ENCODE results near the gene GRM8. TPM values are rescaled to one million over a fixed set of nuclear protein-coding genes. Genes with fewer than 3 reads are reported as not detected.

The GRM8 gene
- total and polyA plus RNA-seq, 9 of the 15 experiments (the other 6 are each of a cell fraction or from before 2014, with no cell fraction given) = 0.13 TPM; not detected in 7

GRCh38 chr7:126700807-126701604 is 551.7 kb downstream of the GRM8 start (continued):
- TF ChIP-seq HMBOX1 (IDR thresholded peaks at IDR 0.05) (peak; percentile 100), TOE1 (IDR thresholded peaks at IDR 0.05; ENCODE audit: borderline replicate concordance) (peak; percentile 66; the same call in 1 of the 2 replicates), TOE1 (CRISPR knock-in tag; IDR thresholded peaks at IDR 0.05; ENCODE audit: borderline replicate concordance, low read depth) (no peak), SREBF1 (IDR thresholded peaks at IDR 0.05; ENCODE audit: borderline replicate concordance, low read depth, low read length) (no peak), MCM3 (IDR thresholded peaks at IDR 0.05) (no peak), ZBTB34 (CRISPR knock-in tag; IDR thresholded peaks at IDR 0.05) (no peak), CGGBP1 (CRISPR knock-in tag; IDR thresholded peaks at IDR 0.05) (no peak), EZH2 (IDR thresholded peaks at IDR 0.05; ENCODE audit: borderline replicate concordance, low read depth, low read length) (no peak), MYNN (IDR thresholded peaks at IDR 0.05) (peak; percentile 89; the same call in 1 of the 2 replicates), MYNN (CRISPR knock-in tag; IDR thresholded peaks at IDR 0.05) (no peak), ZBTB49 (CRISPR knock-in tag; IDR thresholded peaks at IDR 0.05; ENCODE audit: borderline replicate concordance) (no peak), E2F1 (CRISPR knock-in tag; IDR thresholded peaks at IDR 0.05) (no peak), RBFOX2 (IDR thresholded peaks at IDR 0.05; ENCODE audit: low read depth, low read length) (no peak; the same call in 1 of the 2 replicates), CCAR2 (IDR thresholded peaks at IDR 0.05; ENCODE audit: low read depth, low read length) (no peak), SIN3A (IDR thresholded peaks at IDR 0.05; ENCODE audit: borderline replicate concordance in 2 of 2, control insufficient read depth in 1 of 2, low read depth in 2 of 2, low read length in 2 of 2) (no peak), POLR2B (IDR thresholded peaks at IDR 0.05; ENCODE audit: low read depth, partially characterized antibody) (peak; percentile 72), ELF2 (CRISPR knock-in tag; IDR thresholded peaks at IDR 0.05) (no peak), HNRNPL (IDR thresholded peaks at IDR 0.05; ENCODE audit: low read depth, low read length) (no peak), GABPB2 (CRISPR knock-in tag; conservative IDR thresholded peaks at IDR 0.05) (no peak), ZNF280A (IDR thresholded peaks at IDR 0.05; ENCODE audit: low read depth, partially characterized antibody) (no peak)

All from K562 (cell line).